A673 (cell line): ENCODE results near the gene RBX1. TPM values are rescaled to one million over a fixed set of nuclear protein-coding genes. Genes with fewer than 3 reads are reported as not detected.

Source experiments
- BruUV-seq: library from RNA; stranded (reverse); fragments of 400-500 nt; replicated peaks from 2 replicates; lab custom pipeline; 2021; lab: Mats Ljungman, UMichigan
- CTCF ChIA-PET: fragments of 300-600 bp; sonication (Branson Sonifier 250); formaldehyde crosslinking; loops from one replicate; lab custom pipeline; 2022; ENCODE audit warnings: antibody characterized with exemption; lab: Charles Lee
- POLR2A ChIA-PET: fragments of 300-600 bp; sonication (Branson Sonifier 250); formaldehyde crosslinking; loops from one replicate; lab custom pipeline; 2022; ENCODE audit warnings: antibody characterized with exemption; ENCODE audit not compliant: low non-redundant PET; lab: Charles Lee
- DNase-seq: peaks from one replicate; pipeline ENCODE4 v3.0.0-alpha.2; 2015; ENCODE audit warnings: low spot score
- H3K27ac ChIP-seq: fragments of 200-600 bp; sonication (generic); 2 replicates; pipeline ENCODE4 v1.5.1; 2016; ENCODE audit warnings: mixed run types, low read depth, mild to moderate bottlenecking, mixed read lengths, antibody characterized with exemption, low read length; ENCODE audit not compliant: poor library complexity, severe bottlenecking
- H3K27me3 ChIP-seq: fragments of 200-600 bp; sonication (generic); replicated peaks from 2 replicates; pipeline ENCODE4 v1.6.1; 2017; ENCODE audit warnings: mixed run types, low read depth, mild to moderate bottlenecking, mixed read lengths, antibody characterized with exemption, low read length; ENCODE audit not compliant: insufficient read depth, poor library complexity
- H3K36me3 ChIP-seq: fragments of 200-600 bp; sonication (generic); 2 replicates; pipeline ENCODE4 v1.6.1; 2016; ENCODE audit warnings: mixed run types, mild to moderate bottlenecking, mixed read lengths, antibody characterized with exemption, low read length; ENCODE audit not compliant: insufficient read depth, poor library complexity, severe bottlenecking
- H3K4me1 ChIP-seq: fragments of 200-600 bp; sonication (generic); 2 replicates; pipeline ENCODE4 v1.6.1; 2017; ENCODE audit warnings: mixed run types, mild to moderate bottlenecking, mixed read lengths, antibody characterized with exemption, low read length; ENCODE audit not compliant: insufficient read depth, poor library complexity, severe bottlenecking
- H3K4me3 ChIP-seq: fragments of 200-600 bp; sonication (generic); 2 replicates; pipeline ENCODE4 v1.5.1; 2016; ENCODE audit warnings: low read depth, mixed run types, mild to moderate bottlenecking, mixed read lengths, low read length; ENCODE audit not compliant: poor library complexity, severe bottlenecking
- H3K9me3 ChIP-seq: fragments of 200-600 bp; sonication (generic); 2 replicates; pipeline ENCODE4 v1.6.1; 2016; ENCODE audit warnings: mixed run types, low read depth, mild to moderate bottlenecking, mixed read lengths, antibody characterized with exemption, low read length; ENCODE audit not compliant: poor library complexity, severe bottlenecking
- EZH2 ChIP-seq: fragments of 200-600 bp; sonication (generic); IDR thresholded peaks from 2 replicates; pipeline ENCODE4 v1.6.1; 2017; ENCODE audit warnings: borderline replicate concordance, low read depth, mild to moderate bottlenecking, mixed read lengths, antibody characterized with exemption, low read length; ENCODE audit not compliant: poor library complexity, severe bottlenecking
- intact Hi-C: fragments of 100-400 bp; cut with micrococcal nuclease; formaldehyde crosslinking; loops from one replicate; pipeline ENCODE4 v1.10.0; 2022; ENCODE audit not compliant: unreplicated experiment
- total RNA-seq: library from RNA; stranded (reverse); gene quantifications from 2 replicates; pipeline ENCODE4 v1.2.3, GENCODE V29; 2021
- TF ChIP-seq, protein P1 (sequence below): fragments of 300-800, 200-600 bp; sonication (generic); conservative IDR thresholded peaks from 2 replicates; pipeline ENCODE4 v1.5.1; 2017; ENCODE audit warnings: low read depth, mild to moderate bottlenecking, antibody characterized with exemption, low read length, moderate library complexity, mixed read lengths

RBX1 gene
- total RNA-seq, 1 experiment from 2014 or later, result 82.3 TPM

DNA sequence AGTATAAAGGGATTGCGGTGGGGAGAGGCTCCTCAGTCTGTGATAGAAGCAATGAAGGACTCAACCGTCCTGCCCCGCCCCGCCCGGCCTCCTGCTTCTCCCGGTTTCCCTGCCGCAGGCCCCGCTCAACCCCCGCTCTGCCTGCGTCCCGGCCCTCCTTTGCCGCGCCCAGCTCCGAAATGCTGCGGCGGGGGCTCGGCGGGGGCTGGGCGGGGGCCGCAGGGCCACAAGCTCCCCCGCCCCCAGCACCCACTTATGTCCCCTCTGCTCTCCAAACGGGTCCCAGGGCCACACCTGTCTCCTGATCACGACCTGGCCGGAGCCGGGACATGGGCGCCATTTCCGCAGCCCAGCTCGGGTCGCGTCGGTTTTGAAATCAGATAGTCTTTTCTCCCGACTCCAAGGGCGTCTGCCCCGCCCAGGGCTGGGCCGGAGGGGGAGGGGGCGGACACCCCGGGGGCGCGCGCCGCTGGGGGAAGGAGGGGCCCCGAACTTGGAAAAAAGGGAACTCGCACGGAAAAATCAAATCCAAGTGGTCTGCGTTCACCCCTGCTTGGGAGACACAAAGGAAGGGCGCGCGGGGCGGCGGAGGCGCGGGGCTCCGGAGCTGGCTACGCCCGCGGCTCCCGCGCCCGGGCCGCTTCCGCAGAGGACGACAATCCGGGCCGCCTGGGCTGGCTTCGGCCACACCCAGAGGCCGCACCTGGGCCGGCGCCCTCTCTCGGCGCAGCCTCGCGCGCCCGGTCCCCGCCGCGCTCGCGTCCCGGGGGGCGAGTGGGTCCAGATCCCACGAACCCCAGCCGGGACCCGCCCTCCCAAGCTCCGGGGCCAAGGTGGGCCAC, 70.7 kb downstream of the RBX1 start:
- H3K4me3 ChIP-seq, result peak overlapping the region; percentile 70
- ChIA-PET CTCF (interaction anchor here (0.6 to 0.7 kb wide), 3 partner anchors 305 to 979 kb away, joined by 3 to 7 read pairs (median 5); no protein-coding TSS in a partner anchor), POLR2A (interaction anchor here (0.7 kb wide), 1 partner anchor 20 kb away, joined by 6 read pairs; no protein-coding TSS in a partner anchor)
- DNase-seq, result peak; percentile 76
- H3K9me3 ChIP-seq, result no peaks in the 10 kb centered on the region
- no peaks in the 10 kb centered on the region for H3K27me3 ChIP-seq
- intact Hi-C loops, result no loop called here
- peaks cover 15% of the 10 kb centered on the region for H3K4me1 ChIP-seq
- no TSS peak for BruUV-seq
- H3K36me3 ChIP-seq, result no peaks in the 10 kb centered on the region
- TF ChIP-seq EZH2, result no peak
- TF ChIP-seq, protein P1, sequence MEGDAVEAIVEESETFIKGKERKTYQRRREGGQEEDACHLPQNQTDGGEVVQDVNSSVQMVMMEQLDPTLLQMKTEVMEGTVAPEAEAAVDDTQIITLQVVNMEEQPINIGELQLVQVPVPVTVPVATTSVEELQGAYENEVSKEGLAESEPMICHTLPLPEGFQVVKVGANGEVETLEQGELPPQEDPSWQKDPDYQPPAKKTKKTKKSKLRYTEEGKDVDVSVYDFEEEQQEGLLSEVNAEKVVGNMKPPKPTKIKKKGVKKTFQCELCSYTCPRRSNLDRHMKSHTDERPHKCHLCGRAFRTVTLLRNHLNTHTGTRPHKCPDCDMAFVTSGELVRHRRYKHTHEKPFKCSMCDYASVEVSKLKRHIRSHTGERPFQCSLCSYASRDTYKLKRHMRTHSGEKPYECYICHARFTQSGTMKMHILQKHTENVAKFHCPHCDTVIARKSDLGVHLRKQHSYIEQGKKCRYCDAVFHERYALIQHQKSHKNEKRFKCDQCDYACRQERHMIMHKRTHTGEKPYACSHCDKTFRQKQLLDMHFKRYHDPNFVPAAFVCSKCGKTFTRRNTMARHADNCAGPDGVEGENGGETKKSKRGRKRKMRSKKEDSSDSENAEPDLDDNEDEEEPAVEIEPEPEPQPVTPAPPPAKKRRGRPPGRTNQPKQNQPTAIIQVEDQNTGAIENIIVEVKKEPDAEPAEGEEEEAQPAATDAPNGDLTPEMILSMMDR, result no peak
- peak overlapping the region; percentile 84 for H3K27ac ChIP-seq

GRCh38 chr22:41022470-41023298, 71.5 kb downstream of the RBX1 start:
- Histone ChIP-seq H3K27ac (peak overlapping the region; percentile 84), H3K4me3 (peak overlapping the region; percentile 70), H3K9me3 (no peaks in the 10 kb centered on the region), H3K36me3 (no peaks in the 10 kb centered on the region), H3K27me3 (no peaks in the 10 kb centered on the region), H3K4me1 (peaks cover 15% of the 10 kb centered on the region)
- ChIA-PET POLR2A (no interaction called here), CTCF (interaction anchor here (0.7 kb wide), 1 partner anchor 304 kb away, joined by 5 read pairs; no protein-coding TSS in a partner anchor)
- intact Hi-C loops, result no loop called here
- BruUV-seq, result no TSS peak
- DNase-seq, result peak; percentile 88
- no peak for TF ChIP-seq EZH2
- TF ChIP-seq, protein P1, result no peak

Other genes with a start within 250 kb of the RBX1 start
- gene SLC25A17, start 132.0 kb upstream of the RBX1 start, total RNA-seq, result 42.7 and 51.6 TPM in 2 replicates
- 337 and 365 TPM in 2 replicates for gene ST13, start 94.7 kb upstream of the RBX1 start, total RNA-seq
- gene XPNPEP3, start 94.2 kb upstream of the RBX1 start, total RNA-seq, result 30.3 and 31.3 TPM in 2 replicates
- not detected in 2 replicates for gene DNAJB7, start 89.3 kb upstream of the RBX1 start, total RNA-seq
- gene EP300, start 141.2 kb downstream of the RBX1 start, total RNA-seq, result 77.2 and 85.6 TPM in 2 replicates